ENCODE measurements around the gene RGS7BP. TPM values are rescaled to one million over a fixed set of nuclear protein-coding genes. Genes with fewer than 3 reads are reported as not detected.

RGS7BP gene
- total RNA-seq, 1 experiment from 2014 or later, result 3.1 TPM

- H3K9me3 ChIP-seq (ENCODE audit: low read depth, low read length, poor library complexity, severe bottlenecking), result no peaks in the 10 kb centered on the region
- peaks cover 54% of the 10 kb centered on the region for H3K27me3 ChIP-seq (replicated peaks; ENCODE audit: insufficient read depth, low read depth, low read length, poor library complexity)
- TF ChIP-seq CTCF (conservative IDR thresholded peaks at IDR 0.05; ENCODE audit: low read depth, low read length), result no peak
- no peak for TF ChIP-seq EZH2 (IDR thresholded peaks at IDR 0.05; ENCODE audit: borderline replicate concordance, low read depth, low read length, poor library complexity, severe bottlenecking)
- CTCF ChIA-PET, result no interaction called here
- no peaks in the 10 kb centered on the region for H3K4me1 ChIP-seq (ENCODE audit: insufficient read depth, low read length, poor library complexity, severe bottlenecking)
- POLR2A ChIA-PET (ENCODE audit: low non-redundant PET), result no interaction called here
- no peak overlapping the region for H3K4me3 ChIP-seq (ENCODE audit: low read depth, low read length, poor library complexity, severe bottlenecking)
- no peak overlapping the region for H3K27ac ChIP-seq (ENCODE audit: low read depth, low read length, poor library complexity, severe bottlenecking)
- no peak for DNase-seq (ENCODE audit: low spot score)
- no TSS peak for BruUV-seq (replicated peaks)
- no peaks in the 10 kb centered on the region for H3K36me3 ChIP-seq (ENCODE audit: insufficient read depth, low read length, poor library complexity, severe bottlenecking)
- intact Hi-C loops (cut with micrococcal nuclease; ENCODE audit: unreplicated experiment), result no loop called here
These were observed 13.0 kb downstream of the RGS7BP start for GRCh38 chr5:64518793-64519192.

GRCh38 chr5:64519263-64519662 is 13.4 kb downstream of the RGS7BP start:
- Histone ChIP-seq H3K27me3 (replicated peaks; ENCODE audit: insufficient read depth, low read depth, low read length, poor library complexity) (peaks cover 54% of the 10 kb centered on the region), H3K27ac (ENCODE audit: low read depth, low read length, poor library complexity, severe bottlenecking) (no peak overlapping the region), H3K4me3 (ENCODE audit: low read depth, low read length, poor library complexity, severe bottlenecking) (no peak overlapping the region), H3K36me3 (ENCODE audit: insufficient read depth, low read length, poor library complexity, severe bottlenecking) (no peaks in the 10 kb centered on the region), H3K9me3 (ENCODE audit: low read depth, low read length, poor library complexity, severe bottlenecking) (no peaks in the 10 kb centered on the region), H3K4me1 (ENCODE audit: insufficient read depth, low read length, poor library complexity, severe bottlenecking) (no peaks in the 10 kb centered on the region)
- intact Hi-C loops (cut with micrococcal nuclease; ENCODE audit: unreplicated experiment), result no loop called here
- no peak for TF ChIP-seq CTCF (conservative IDR thresholded peaks at IDR 0.05; ENCODE audit: low read depth, low read length)
- no peak for TF ChIP-seq EZH2 (IDR thresholded peaks at IDR 0.05; ENCODE audit: borderline replicate concordance, low read depth, low read length, poor library complexity, severe bottlenecking)
- no peak for DNase-seq (ENCODE audit: low spot score)
- CTCF ChIA-PET, result no interaction called here
- POLR2A ChIA-PET (ENCODE audit: low non-redundant PET), result no interaction called here
- no TSS peak for BruUV-seq (replicated peaks)

GRCh38 chr5:64526734-64527439 is 21.1 kb downstream of the RGS7BP start:
- ChIA-PET CTCF (no interaction called here), POLR2A (ENCODE audit: low non-redundant PET) (interaction anchor here (0.6 kb wide), 1 partner anchor 631 kb away, joined by 3 read pairs; no protein-coding TSS in a partner anchor)
- TF ChIP-seq CTCF (conservative IDR thresholded peaks at IDR 0.05; ENCODE audit: low read depth, low read length) (no peak), EZH2 (IDR thresholded peaks at IDR 0.05; ENCODE audit: borderline replicate concordance, low read depth, low read length, poor library complexity, severe bottlenecking) (no peak)
- Histone ChIP-seq H3K27me3 (replicated peaks; ENCODE audit: insufficient read depth, low read depth, low read length, poor library complexity) (peaks cover 52% of the 10 kb centered on the region), H3K36me3 (ENCODE audit: insufficient read depth, low read length, poor library complexity, severe bottlenecking) (no peaks in the 10 kb centered on the region), H3K27ac (ENCODE audit: low read depth, low read length, poor library complexity, severe bottlenecking) (no peak overlapping the region), H3K4me3 (ENCODE audit: low read depth, low read length, poor library complexity, severe bottlenecking) (no peak overlapping the region), H3K9me3 (ENCODE audit: low read depth, low read length, poor library complexity, severe bottlenecking) (no peaks in the 10 kb centered on the region), H3K4me1 (ENCODE audit: insufficient read depth, low read length, poor library complexity, severe bottlenecking) (no peaks in the 10 kb centered on the region)
- DNase-seq (ENCODE audit: low spot score), result no peak
- intact Hi-C loops (cut with micrococcal nuclease; ENCODE audit: unreplicated experiment), result no loop called here
- BruUV-seq (replicated peaks), result no TSS peak

All from A673 (cell line).